Measurements from ENCODE around the gene JTB.

DNA sequence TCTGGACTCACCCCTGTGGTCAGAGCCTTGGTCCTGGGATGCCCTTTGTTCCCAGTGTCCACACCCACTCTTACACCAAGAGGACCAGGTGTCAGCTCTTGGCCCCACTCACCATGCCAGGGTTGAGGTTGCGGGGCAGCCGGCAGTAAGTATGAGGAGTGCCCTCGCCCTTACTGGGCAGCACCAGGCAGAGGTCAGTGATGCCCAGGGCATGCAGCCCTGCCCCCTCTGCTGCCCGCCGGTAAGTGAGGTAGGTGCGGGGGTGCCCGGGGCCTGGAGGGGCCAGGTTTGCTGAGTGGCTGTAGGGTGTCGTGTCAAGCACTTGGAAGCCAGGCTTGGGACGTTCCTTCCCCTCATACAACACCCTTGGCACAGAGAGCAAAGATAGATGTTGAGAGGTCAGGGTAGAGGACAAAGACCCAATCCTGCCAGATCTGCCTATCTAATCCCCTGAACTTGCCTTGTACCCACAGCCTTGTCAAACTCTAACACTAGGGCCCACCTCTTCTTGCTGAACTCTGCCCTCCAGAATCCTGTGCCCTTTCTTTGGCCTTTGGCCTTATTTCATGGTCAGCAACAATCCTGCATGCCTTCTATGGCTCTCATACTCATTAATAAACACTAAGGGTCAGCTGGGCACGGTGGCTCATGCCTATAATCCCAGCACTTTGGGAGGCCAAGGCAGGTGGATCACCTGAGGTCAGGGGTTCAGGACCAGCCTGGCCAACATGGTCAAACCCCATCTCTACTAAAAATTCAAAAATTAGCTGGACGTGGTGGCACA, 34.5 kb downstream of the JTB start:
- TF ChIP-seq EZH2 (IDR thresholded peaks at IDR 0.05; ENCODE audit: insufficient read depth, poor library complexity, severe bottlenecking): no peak
- TF ChIP-seq EZH2phosphoT487 (IDR thresholded peaks at IDR 0.05; ENCODE audit: insufficient read depth, low read depth): no peak

Measured in GM23248 (cell line).